Endothelial cell of umbilical vein (primary cell): Measurements from ENCODE around the gene LMO1.

Source experiments
- EZH2 ChIP-seq: IDR thresholded peaks from 2 replicates; pipeline ENCODE4 v1.6.1; 2012; ENCODE audit warnings: borderline replicate concordance, low read depth, mild to moderate bottlenecking, moderate library complexity, low read length, inconsistent platforms; ENCODE audit not compliant: severe bottlenecking
- FOS ChIP-seq: IDR thresholded peaks from 2 replicates; pipeline ENCODE4 v1.6.1; 2011; ENCODE audit warnings: mild to moderate bottlenecking, low read length, moderate library complexity, borderline replicate concordance; ENCODE audit not compliant: insufficient read depth
- MAX ChIP-seq: IDR thresholded peaks from 2 replicates; pipeline ENCODE4 v1.6.1; 2011; ENCODE audit not compliant: insufficient read depth, insufficient read length
- POLR2A ChIP-seq: IDR thresholded peaks from 2 replicates; pipeline ENCODE4 v1.6.1; 2012; ENCODE audit warnings: low read depth, mild to moderate bottlenecking, control low read depth, low read length
- POLR2AphosphoS5 ChIP-seq: IDR thresholded peaks from 2 replicates; pipeline ENCODE4 v1.6.1; 2012; ENCODE audit warnings: low read depth, mild to moderate bottlenecking, control low read depth, low read length, moderate library complexity; ENCODE audit not compliant: insufficient read depth
- TF ChIP-seq, protein P1 (sequence below), 2 donors: IDR thresholded peaks; 1 replicate in 1 of 2; 2 replicates in 1 of 2; pipeline ENCODE4 v1.5.1; 2011; ENCODE audit warnings: low read length in 2 of 2, mild to moderate bottlenecking in 2 of 2, moderate library complexity in 2 of 2, control low read depth in 1 of 2, inconsistent platforms in 1 of 2, low read depth in 1 of 2; ENCODE audit not compliant: insufficient read depth in 1 of 2; ENCODE audit errors: extremely low read depth in 1 of 2

DNA sequence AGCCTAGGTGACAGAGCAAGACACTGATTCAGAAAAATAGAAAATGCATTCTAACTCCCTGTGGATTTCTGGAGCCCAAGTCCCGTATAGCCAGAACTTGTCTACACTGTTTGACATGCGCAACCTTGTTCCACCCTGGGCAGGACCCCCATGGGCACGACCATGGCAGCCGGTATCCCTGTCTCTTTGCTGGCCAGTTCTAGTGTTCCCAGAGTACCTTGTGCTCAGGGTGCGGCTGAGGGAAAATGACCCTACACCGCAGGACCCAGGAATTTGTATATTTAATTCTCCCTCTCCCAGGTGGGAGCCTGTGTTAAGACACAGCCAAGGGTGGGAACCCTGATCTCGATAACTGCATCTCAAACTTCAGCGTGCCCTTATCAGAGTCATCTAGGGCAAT lies 58.1 kb downstream of the LMO1 start:
- TF ChIP-seq, protein P1, sequence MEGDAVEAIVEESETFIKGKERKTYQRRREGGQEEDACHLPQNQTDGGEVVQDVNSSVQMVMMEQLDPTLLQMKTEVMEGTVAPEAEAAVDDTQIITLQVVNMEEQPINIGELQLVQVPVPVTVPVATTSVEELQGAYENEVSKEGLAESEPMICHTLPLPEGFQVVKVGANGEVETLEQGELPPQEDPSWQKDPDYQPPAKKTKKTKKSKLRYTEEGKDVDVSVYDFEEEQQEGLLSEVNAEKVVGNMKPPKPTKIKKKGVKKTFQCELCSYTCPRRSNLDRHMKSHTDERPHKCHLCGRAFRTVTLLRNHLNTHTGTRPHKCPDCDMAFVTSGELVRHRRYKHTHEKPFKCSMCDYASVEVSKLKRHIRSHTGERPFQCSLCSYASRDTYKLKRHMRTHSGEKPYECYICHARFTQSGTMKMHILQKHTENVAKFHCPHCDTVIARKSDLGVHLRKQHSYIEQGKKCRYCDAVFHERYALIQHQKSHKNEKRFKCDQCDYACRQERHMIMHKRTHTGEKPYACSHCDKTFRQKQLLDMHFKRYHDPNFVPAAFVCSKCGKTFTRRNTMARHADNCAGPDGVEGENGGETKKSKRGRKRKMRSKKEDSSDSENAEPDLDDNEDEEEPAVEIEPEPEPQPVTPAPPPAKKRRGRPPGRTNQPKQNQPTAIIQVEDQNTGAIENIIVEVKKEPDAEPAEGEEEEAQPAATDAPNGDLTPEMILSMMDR (IDR thresholded peaks at IDR 0.05; ENCODE audit: extremely low read depth in 1 of 2, insufficient read depth in 1 of 2, low read depth in 1 of 2, low read length in 2 of 2) = no peak
- TF ChIP-seq POLR2AphosphoS5 (no peak), FOS (no peak), POLR2A (no peak), EZH2 (no peak), MAX (no peak)
